GM10248 (cell line): ENCODE measurements around the gene KLRC4.

Experiments
- CTCF ChIA-PET: fragments of 300-600 bp; sonication (Branson Sonifier 250); formaldehyde crosslinking; extraction: SDS; loops from one replicate; lab custom pipeline; 2021; ENCODE audit warnings: antibody characterized with exemption; lab: Yijun Ruan, JAX
- POLR2A ChIA-PET: fragments of 350-650 bp; sonication (Branson Sonifier 250); formaldehyde crosslinking; extraction: SDS; loops from one replicate; lab custom pipeline; 2020; ENCODE audit warnings: antibody characterized with exemption; lab: Yijun Ruan, JAX
- DNase-seq: peaks from one replicate; pipeline ENCODE4 v3.0.0; 2012; ENCODE audit errors: extremely low spot score
- CTCF ChIP-seq: IDR thresholded peaks from 2 replicates; pipeline ENCODE4 v1.5.1; 2012; ENCODE audit warnings: mild to moderate bottlenecking, low read depth; ENCODE audit errors: extremely low read depth, missing control alignments, control extremely low read depth

KLRC4 gene

GRCh38 chr12:10361084-10361483 is 48.5 kb downstream of the KLRC4 start:
- ChIA-PET CTCF (no interaction called here), POLR2A (no interaction called here)
- DNase-seq: no peak
- TF ChIP-seq CTCF: no peak

- no peak for TF ChIP-seq CTCF
- ChIA-PET POLR2A (no interaction called here), CTCF (no interaction called here)
- no peak for DNase-seq
Observed at GRCh38 chr12:10358969-10359368, 50.6 kb downstream of the KLRC4 start.

- DNase-seq: no peak
- ChIA-PET POLR2A (no interaction called here), CTCF (no interaction called here)
- no peak for TF ChIP-seq CTCF
Observed at GRCh38 chr12:10358131-10358530, 51.4 kb downstream of the KLRC4 start.
